GM18907 (cell line): ENCODE measurements around the gene ERMARD.

Experiments used
- ATAC-seq: cut with Tn5 transposase; IDR thresholded peaks from one replicate; pipeline ENCODE4 v1.9.1; 2021; ENCODE audit warnings: mild to moderate bottlenecking, moderate library complexity; ENCODE audit not compliant: unreplicated experiment

ERMARD gene

GRCh38 chr6:169751242-169752073 lies at the start of gene ERMARD, which contains the start of gene DYNLT2:
Gene ERMARD (plus strand): TSS chr6:169751622. CDS start chr6:169751658, 36 bp downstream.
Gene DYNLT2 (minus strand): TSS chr6:169751572. CDS start chr6:169751458, 114 bp downstream.
- ATAC-seq, result peak; percentile 96

GRCh38 chr6:169701954-169702839 lies 49.2 kb upstream of the ERMARD start, which contains the start of the genes C6orf120 and WDR27:
Gene C6orf120 (plus strand): TSS chr6:169702126. CDS start chr6:169702460, 334 bp downstream.
Gene WDR27 (minus strand): TSS chr6:169702029. CDS start chr6:169689005, 13,024 bp downstream.
- ATAC-seq, result peak; percentile 97

- ATAC-seq, result peak; percentile 26
Measured at GRCh38 chr6:169702840-169703246, 48.6 kb upstream of the ERMARD start.

GRCh38 chr6:169707772-169708171 lies 43.6 kb upstream of the ERMARD start:
- no peak for ATAC-seq

- ATAC-seq, result no peak
Measured at GRCh38 chr6:169709293-169709692, 42.1 kb upstream of the ERMARD start.

GRCh38 chr6:169710009-169710408 lies 41.4 kb upstream of the ERMARD start:
- no peak for ATAC-seq

GRCh38 chr6:169714178-169714577 lies 37.2 kb upstream of the ERMARD start:
- ATAC-seq, result no peak

- ATAC-seq, result no peak
Measured at GRCh38 chr6:169714595-169714994, 36.8 kb upstream of the ERMARD start.

GRCh38 chr6:169719117-169719516 lies 32.3 kb upstream of the ERMARD start:
- no peak for ATAC-seq

GRCh38 chr6:169720207-169720855 lies 31.1 kb upstream of the ERMARD start:
- ATAC-seq, result no peak

- ATAC-seq, result peak; percentile 26
Measured at GRCh38 chr6:169722362-169723199, 28.8 kb upstream of the ERMARD start.

GRCh38 chr6:169723200-169723909 lies 28.1 kb upstream of the ERMARD start:
- ATAC-seq, result peak; percentile 39

GRCh38 chr6:169723991-169724493 lies 27.4 kb upstream of the ERMARD start:
- ATAC-seq, result peak; percentile 38

GRCh38 chr6:169724494-169725124 lies 26.8 kb upstream of the ERMARD start, which contains the start of gene PHF10:
Gene PHF10 (minus strand): TSS chr6:169724500. CDS start chr6:169723931, 569 bp downstream.
- ATAC-seq, result peak; percentile 43

- peak; percentile 27 for ATAC-seq
Measured at GRCh38 chr6:169725125-169726048, 26.0 kb upstream of the ERMARD start.

GRCh38 chr6:169726049-169726400 lies 25.4 kb upstream of the ERMARD start:
- no peak for ATAC-seq

GRCh38 chr6:169726963-169727362 lies 24.5 kb upstream of the ERMARD start:
- ATAC-seq, result no peak
